Tibial artery (tissue), 4 donors: ENCODE data around the gene LAMB1.

Experiments
- DNase-seq, 2 donors: peaks; one replicate each; pipeline ENCODE4 v3.0.0-alpha.2; 2019
- H3K27ac ChIP-seq, 2 donors: fragments of 200-600 bp; sonication (generic) in 1 of 2; 1 replicate in 1 of 2; 2 replicates in 1 of 2; pipeline ENCODE4 v1.5.1; 2018 to 2019; ENCODE audit warnings: mild to moderate bottlenecking in 1 of 2
- H3K27me3 ChIP-seq, 2 donors: fragments of 200-600 bp; sonication (generic) in 1 of 2; one replicate each; pipeline versions ENCODE4 v1.5.1 to v1.6.0; 2016 to 2019
- H3K36me3 ChIP-seq, 3 donors: fragments of 200-600 bp; sonication (generic) in 2 of 3; one replicate each; pipeline ENCODE4 v1.5.1; 2016 to 2019; ENCODE audit warnings: mild to moderate bottlenecking in 2 of 3
- H3K4me1 ChIP-seq, 4 donors: fragments of 200-600 bp; sonication (generic) in 2 of 4; 1 replicate in 3 of 4; 2 replicates in 1 of 4; pipeline ENCODE4 v1.5.1; 2016 to 2019
- H3K4me3 ChIP-seq, 2 donors: fragments of 200-600 bp; sonication (generic) in 1 of 2; 1 replicate in 1 of 2; 2 replicates in 1 of 2; pipeline ENCODE4 v1.5.1; 2018 to 2019; ENCODE audit warnings: mild to moderate bottlenecking in 2 of 2
- H3K9me3 ChIP-seq, 3 donors: fragments of 200-600 bp; sonication (generic) in 1 of 3; one replicate each; pipeline ENCODE4 v1.5.1; 2016 to 2019
- CTCF ChIP-seq, 2 experiments: fragments of 200-600 bp in 1 of 2; fragments of 450-650 bp in 1 of 2; IDR thresholded peaks; one replicate each; pipeline ENCODE4 v1.5.1; 2017 to 2019; ENCODE audit warnings: antibody characterized with exemption in 2 of 2, mild to moderate bottlenecking in 1 of 2, moderate library complexity in 1 of 2
- intact Hi-C: fragments of 100-400 bp; cut with DNase I; formaldehyde crosslinking; loops from one replicate; pipeline ENCODE4 v1.15.0; 2023; ENCODE audit warnings: low total_unique reads

The LAMB1 gene

GRCh38 chr7:107953924-107954303 lies 49.0 kb downstream of the LAMB1 start:
- H3K27ac ChIP-seq = no peak overlapping the region
- H3K4me3 ChIP-seq = no peak overlapping the region
- DNase-seq = no peak
- peaks cover 0 to 38% (median 0%) of the 10 kb centered on the region in 3 donors for H3K36me3 ChIP-seq
- intact Hi-C loops = no loop called here
- TF ChIP-seq CTCF (IDR thresholded peaks at IDR 0.05) = no peak
- no peaks in the 10 kb centered on the region for H3K9me3 ChIP-seq
- peaks cover 0 to 29% (median 8%) of the 10 kb centered on the region in 4 donors for H3K4me1 ChIP-seq
- no peaks in the 10 kb centered on the region for H3K27me3 ChIP-seq

GRCh38 chr7:107953265-107953923 lies 49.6 kb downstream of the LAMB1 start:
- TF ChIP-seq CTCF (IDR thresholded peaks at IDR 0.05) = no peak
- DNase-seq = no peak
- Histone ChIP-seq H3K27ac (no peak overlapping the region), H3K4me1 (peaks cover 0 to 30% (median 9%) of the 10 kb centered on the region in 4 donors), H3K36me3 (peaks cover 0 to 38% (median 0%) of the 10 kb centered on the region in 3 donors), H3K9me3 (no peaks in the 10 kb centered on the region), H3K4me3 (no peak overlapping the region), H3K27me3 (no peaks in the 10 kb centered on the region)
- intact Hi-C loops = no loop called here

GRCh38 chr7:107951896-107952295 lies 51.1 kb downstream of the LAMB1 start:
- intact Hi-C loops = no loop called here
- no peak overlapping the region for H3K4me3 ChIP-seq
- H3K27ac ChIP-seq = no peak overlapping the region
- TF ChIP-seq CTCF (IDR thresholded peaks at IDR 0.05) = no peak
- peaks cover 0 to 20% (median 3%) of the 10 kb centered on the region in 4 donors for H3K4me1 ChIP-seq
- no peaks in the 10 kb centered on the region for H3K9me3 ChIP-seq
- no peaks in the 10 kb centered on the region for H3K27me3 ChIP-seq
- no peak for DNase-seq
- peaks cover 0 to 38% (median 0%) of the 10 kb centered on the region in 3 donors for H3K36me3 ChIP-seq

GRCh38 chr7:107951172-107951787 lies 51.7 kb downstream of the LAMB1 start:
- Histone ChIP-seq H3K9me3 (no peaks in the 10 kb centered on the region), H3K27ac (no peak overlapping the region), H3K27me3 (no peaks in the 10 kb centered on the region), H3K36me3 (peaks cover 0 to 35% (median 0%) of the 10 kb centered on the region in 3 donors), H3K4me3 (no peak overlapping the region), H3K4me1 (peaks cover 0 to 26% (median 3%) of the 10 kb centered on the region in 4 donors)
- no peak for TF ChIP-seq CTCF (IDR thresholded peaks at IDR 0.05)
- no peak for DNase-seq
- intact Hi-C loops = no loop called here

GRCh38 chr7:107949443-107949935 lies 53.5 kb downstream of the LAMB1 start:
- Histone ChIP-seq H3K4me3 (no peak overlapping the region), H3K27ac (peak overlapping the region; percentile 32 to 42), H3K4me1 (peaks cover 0 to 26% (median 3%) of the 10 kb centered on the region in 4 donors), H3K27me3 (no peaks in the 10 kb centered on the region), H3K9me3 (no peaks in the 10 kb centered on the region), H3K36me3 (peaks cover 0 to 27% (median 0%) of the 10 kb centered on the region in 3 donors)
- TF ChIP-seq CTCF (IDR thresholded peaks at IDR 0.05) = no peak
- intact Hi-C loops = no loop called here
- no peak for DNase-seq
